ACHN (cell line): ENCODE measurements around the gene PTPRF.

Experiments used
- DNase-seq: peaks from one replicate; pipeline ENCODE4 v3.0.0-alpha.2; 2015
- in situ Hi-C: cut with HindIII; loops from 2 replicates; pipeline ENCODE4 v1.10.0; 2017; ENCODE audit warnings: low sequenced_read_pairs, low pct_ligation_motif_present, low pct_unique_long_range_greater_than_20kb

PTPRF gene

DNA sequence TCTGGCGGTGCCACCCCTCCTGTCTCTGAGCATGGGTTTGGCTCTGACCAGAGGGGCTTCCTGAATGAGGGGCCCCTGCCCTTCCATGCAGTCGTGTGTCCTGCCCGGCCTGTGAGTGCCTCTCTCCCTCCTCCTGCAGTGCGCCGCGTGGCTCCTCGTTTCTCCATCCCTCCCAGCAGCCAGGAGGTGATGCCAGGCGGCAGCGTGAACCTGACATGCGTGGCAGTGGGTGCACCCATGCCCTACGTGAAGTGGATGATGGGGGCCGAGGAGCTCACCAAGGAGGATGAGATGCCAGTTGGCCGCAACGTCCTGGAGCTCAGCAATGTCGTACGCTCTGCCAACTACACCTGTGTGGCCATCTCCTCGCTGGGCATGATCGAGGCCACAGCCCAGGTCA is 57.9 kb downstream of the PTPRF start:
- in situ Hi-C loops: no loop called here

DNA sequence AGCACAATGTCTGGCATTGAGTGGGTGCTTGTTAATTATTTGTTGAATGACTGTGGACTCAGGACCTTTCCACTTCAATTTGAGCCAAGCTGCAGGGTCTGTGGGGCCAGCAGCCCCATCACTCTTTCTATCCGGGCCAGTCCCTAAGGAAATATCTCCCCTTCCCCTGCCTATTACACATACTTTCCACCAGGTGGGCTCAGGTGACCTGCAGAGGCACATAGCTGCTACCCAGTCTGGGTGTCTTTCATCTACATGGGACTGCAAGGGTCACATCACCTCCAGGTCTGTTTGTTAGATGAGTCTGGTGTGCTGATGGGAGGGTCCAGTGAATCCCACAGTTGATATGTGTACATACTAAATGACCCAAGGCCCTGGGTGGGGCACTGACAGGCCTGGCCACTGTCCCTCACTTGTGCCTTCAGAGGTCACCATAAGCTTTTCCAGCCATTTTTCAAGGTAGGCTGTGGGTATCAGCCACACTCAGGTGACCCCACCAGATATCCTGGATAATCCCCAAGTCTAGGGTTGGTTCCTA is 59.8 kb downstream of the PTPRF start:
- DNase-seq: no peak
- in situ Hi-C loops: no loop called here

More for the DNA sequence above, 57.9 kb downstream of the PTPRF start:
- DNase-seq: no peak

DNA sequence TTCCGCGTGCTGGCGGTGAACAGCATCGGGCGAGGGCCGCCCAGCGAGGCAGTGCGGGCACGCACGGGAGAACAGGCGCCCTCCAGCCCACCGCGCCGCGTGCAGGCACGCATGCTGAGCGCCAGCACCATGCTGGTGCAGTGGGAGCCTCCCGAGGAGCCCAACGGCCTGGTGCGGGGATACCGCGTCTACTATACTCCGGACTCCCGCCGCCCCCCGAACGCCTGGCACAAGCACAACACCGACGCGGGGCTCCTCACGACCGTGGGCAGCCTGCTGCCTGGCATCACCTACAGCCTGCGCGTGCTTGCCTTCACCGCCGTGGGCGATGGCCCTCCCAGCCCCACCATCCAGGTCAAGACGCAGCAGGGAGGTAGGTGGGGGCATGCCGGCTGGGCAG is 60.5 kb downstream of the PTPRF start:
- in situ Hi-C loops: no loop called here
- DNase-seq: no peak

GRCh38 chr1:43592051-43592665 is 61.5 kb downstream of the PTPRF start:
- DNase-seq: no peak
- in situ Hi-C loops: no loop called here

DNA sequence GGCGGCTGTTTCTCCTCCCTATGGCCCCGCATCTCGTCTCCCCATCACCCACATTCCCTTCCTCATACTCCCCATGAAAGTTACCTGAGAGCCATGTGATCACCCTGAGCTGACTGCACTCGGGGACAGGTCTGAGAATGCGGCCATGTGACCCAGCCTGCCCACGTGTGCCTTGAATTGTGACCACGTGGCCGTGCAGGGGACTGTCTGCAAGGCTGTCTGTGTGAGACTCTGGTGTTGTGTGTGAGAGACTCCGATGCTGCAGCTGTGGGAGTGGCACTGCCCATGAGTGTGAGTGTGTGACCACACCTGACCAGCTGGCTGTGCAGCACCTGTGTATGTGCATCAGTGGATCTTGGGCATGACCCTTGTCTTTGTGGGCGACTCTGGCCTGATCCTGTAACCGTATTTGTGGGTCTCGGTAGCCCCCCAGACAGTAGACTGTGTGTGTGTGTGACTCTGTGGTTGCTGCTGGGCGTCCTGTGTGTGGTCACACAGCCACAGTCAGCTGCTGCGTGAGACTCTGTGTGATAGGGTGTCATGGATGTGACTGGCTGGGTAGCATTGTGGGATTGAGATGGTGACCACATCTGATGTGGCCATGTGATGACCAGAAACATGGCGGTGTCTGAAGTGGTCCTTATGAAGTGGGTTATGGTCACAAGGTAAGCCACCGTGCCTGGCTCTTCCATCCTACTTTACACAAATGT is 62.4 kb downstream of the PTPRF start:
- DNase-seq: no peak
- in situ Hi-C loops: no loop called here

DNA sequence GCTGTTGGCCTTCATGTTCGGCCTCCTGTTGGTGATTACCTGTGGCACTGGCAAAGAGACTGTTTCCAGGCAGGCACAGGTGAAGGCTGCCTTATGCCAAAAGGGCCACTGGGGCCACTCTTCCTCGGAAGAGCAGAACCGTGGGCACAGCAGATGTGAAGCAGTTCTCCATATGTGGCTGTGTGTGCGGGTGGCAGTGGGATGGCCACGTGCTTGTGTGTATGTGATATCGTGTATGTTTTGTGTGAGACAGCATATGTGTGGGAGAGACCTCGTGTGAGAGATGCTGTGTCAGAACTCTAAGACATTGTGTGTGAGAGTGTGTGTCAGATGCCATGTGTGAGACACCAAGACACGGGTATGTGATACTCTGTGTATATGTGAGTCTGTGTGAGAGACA is 65.9 kb downstream of the PTPRF start:
- in situ Hi-C loops: no loop called here
- DNase-seq: no peak

GRCh38 chr1:43597028-43597427 is 66.3 kb downstream of the PTPRF start:
- in situ Hi-C loops: no loop called here
- no peak for DNase-seq

DNA sequence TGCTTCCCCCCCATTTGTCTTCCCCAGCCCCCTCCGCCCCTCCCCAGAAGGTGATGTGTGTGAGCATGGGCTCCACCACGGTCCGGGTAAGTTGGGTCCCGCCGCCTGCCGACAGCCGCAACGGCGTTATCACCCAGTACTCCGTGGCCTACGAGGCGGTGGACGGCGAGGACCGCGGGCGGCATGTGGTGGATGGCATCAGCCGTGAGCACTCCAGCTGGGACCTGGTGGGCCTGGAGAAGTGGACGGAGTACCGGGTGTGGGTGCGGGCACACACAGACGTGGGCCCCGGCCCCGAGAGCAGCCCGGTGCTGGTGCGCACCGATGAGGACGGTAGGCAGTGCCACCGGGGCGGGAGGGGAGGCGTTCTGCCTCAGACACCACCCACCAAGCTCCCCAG is 67.0 kb downstream of the PTPRF start:
- in situ Hi-C loops: no loop called here
- no peak for DNase-seq

DNA sequence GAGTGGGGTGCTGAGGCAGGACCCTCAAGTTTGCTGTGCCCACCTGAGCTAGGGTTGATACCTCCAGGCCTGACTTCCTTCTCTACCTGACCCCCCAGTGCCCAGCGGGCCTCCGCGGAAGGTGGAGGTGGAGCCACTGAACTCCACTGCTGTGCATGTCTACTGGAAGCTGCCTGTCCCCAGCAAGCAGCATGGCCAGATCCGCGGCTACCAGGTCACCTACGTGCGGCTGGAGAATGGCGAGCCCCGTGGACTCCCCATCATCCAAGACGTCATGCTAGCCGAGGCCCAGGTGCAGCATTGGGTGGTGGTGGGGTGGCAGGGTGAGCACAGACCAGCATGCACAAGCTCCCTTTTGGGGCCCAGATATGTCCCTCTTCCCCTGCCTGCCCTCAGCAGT is 67.9 kb downstream of the PTPRF start:
- in situ Hi-C loops: no loop called here
- no peak for DNase-seq

DNA sequence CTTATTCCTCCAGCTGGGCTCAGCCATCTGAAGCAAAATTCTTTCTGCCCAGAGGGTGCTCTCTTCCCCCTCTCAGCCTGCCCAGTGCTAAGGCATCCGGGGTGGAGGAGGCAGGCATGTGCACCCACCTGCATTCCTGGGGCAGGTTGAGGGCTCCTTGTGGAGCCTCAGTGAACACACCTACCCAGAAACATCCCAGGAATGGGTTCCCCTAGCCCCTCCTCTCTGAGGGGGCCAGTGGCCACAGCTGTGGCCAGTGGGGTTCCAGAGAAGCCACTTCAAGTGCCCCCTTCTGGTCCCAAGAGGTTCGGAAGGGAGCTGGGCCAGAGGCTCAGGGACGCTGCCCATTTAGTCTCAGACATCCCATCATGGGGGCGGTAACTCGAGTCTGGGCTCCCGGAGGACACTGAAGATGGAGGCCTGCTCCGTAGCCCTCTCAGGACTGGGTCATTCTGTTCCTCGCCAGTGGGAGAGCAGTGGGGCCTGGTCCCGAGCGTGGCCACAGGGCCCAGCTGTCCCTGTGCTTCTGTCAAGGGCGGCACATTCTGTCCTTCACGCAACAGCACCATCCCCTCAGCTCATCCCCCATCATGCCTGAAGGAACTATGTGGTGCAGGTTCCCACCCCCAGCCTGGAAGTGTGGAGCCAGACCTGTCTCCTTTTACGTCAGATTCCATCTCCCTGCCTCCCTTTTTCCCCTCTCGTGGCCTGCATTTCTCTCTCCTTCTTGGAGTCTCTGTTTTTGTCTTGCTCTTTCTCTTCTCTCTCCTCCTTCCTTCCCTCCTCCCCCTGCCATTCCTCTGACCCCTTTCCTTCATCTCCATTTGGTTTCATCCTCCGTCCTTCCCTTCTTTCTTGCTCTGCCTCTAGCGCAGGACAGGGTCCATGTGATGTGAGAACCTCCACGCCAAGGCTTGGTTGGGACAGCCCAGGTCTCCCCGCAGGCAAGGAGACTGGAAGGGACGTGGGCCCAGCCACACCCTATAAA is 69.6 kb downstream of the PTPRF start:
- in situ Hi-C loops: no loop called here
- DNase-seq: no peak

DNA sequence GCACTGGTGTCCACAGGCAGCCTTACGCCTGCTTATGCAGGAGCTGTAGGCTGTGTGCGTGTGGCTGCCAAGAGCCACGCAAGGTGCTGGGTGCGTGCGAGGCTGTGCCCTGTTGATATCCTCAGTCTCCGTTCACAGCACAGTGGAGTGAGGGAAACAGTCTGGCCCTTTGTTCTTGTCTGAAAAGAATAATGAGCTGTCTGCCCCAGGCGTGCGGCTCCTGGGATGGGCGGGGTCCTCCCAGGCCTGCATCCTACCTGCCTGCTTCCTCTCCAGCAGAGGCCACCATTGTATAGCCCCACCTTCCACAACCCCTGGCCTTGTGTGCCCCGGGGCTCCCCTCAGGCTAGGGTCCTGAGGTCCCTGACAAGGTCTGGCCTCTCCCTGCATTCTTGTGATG is 72.3 kb downstream of the PTPRF start:
- no peak for DNase-seq
- in situ Hi-C loops: no loop called here

GRCh38 chr1:43604192-43604591 is 73.5 kb downstream of the PTPRF start:
- DNase-seq: no peak
- in situ Hi-C loops: no loop called here

- in situ Hi-C loops: no loop called here
- DNase-seq: no peak
These were observed 74.5 kb downstream of the PTPRF start for GRCh38 chr1:43605157-43605556.

DNA sequence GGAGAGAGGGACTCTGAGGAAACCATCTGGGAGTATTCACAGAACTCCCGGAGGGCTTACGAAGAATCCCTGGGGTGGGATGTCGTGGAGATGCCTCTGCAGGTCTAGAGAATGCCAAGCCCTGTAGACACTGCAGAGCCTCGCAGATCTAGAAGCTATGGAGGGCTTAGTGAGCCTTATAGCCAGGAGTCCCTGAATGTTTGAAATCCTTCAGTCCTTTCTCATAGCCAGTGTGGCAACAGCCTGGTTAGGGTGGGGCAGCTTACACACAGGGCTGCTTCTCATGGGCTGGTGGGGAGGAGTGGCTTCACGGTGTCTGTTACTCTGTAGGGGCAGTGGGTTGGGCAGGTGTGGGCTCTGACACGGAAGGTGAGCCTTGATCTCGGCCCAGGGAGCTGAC is 75.1 kb downstream of the PTPRF start:
- in situ Hi-C loops: no loop called here
- no peak for DNase-seq

GRCh38 chr1:43606624-43607023 is 75.9 kb downstream of the PTPRF start:
- DNase-seq: no peak
- in situ Hi-C loops: no loop called here

- in situ Hi-C loops: no loop called here
- no peak for DNase-seq
These were observed 78.1 kb downstream of the PTPRF start for GRCh38 chr1:43608827-43609226.

DNA sequence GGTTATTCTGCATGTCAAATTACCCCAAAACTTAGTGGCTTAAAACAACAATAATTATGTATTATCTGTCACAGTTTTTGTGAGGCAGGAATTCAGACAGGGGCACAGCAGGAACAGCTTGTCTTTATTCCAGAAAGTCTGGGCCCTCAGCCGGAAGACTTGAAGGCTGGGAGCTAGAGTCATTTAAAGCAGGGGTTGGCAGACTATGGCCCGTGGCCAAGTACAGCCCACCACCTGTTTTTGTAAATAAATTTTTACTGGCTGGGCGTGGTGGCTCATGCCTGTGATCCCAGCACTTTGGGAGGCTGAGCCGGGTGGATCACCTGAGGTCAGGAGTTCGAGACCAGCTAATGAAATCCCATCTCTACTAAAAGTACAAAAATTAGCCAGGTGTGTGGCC is 79.7 kb downstream of the PTPRF start:
- no peak for DNase-seq
- in situ Hi-C loops: no loop called here

DNA sequence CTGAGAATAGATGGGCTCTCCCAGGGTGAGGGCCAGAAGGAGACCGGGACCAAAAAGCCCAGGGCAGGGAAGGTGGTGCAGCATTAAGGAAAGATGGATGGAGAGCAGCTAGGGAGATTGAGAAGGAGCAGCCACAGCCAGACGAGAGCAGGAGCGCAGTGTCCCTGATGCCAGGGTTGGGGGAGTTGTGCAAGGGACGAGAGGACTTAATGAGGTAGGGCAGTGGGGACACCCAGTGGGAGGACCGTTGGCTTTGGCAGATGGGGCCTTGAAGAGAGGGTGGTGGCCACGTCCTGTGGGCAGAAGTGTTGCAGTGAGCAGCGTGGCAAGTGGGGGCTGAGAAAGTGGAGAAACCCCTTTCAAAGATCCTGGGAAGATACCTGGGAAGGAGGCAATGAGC is 81.3 kb downstream of the PTPRF start:
- in situ Hi-C loops: no loop called here
- no peak for DNase-seq

GRCh38 chr1:43612406-43612805 is 81.7 kb downstream of the PTPRF start:
- no peak for DNase-seq
- in situ Hi-C loops: no loop called here
